ENCODE measurements around the gene BAZ1B.
A peak's percentile ranks its signal among the peaks of the same experiment; 100 is the strongest.
"Not testable (repeated sequence)": the region's sequence is repeated elsewhere in the genome, so short reads cannot be mapped to it uniquely, and the experiment has no call there.

The BAZ1B gene

DNA sequence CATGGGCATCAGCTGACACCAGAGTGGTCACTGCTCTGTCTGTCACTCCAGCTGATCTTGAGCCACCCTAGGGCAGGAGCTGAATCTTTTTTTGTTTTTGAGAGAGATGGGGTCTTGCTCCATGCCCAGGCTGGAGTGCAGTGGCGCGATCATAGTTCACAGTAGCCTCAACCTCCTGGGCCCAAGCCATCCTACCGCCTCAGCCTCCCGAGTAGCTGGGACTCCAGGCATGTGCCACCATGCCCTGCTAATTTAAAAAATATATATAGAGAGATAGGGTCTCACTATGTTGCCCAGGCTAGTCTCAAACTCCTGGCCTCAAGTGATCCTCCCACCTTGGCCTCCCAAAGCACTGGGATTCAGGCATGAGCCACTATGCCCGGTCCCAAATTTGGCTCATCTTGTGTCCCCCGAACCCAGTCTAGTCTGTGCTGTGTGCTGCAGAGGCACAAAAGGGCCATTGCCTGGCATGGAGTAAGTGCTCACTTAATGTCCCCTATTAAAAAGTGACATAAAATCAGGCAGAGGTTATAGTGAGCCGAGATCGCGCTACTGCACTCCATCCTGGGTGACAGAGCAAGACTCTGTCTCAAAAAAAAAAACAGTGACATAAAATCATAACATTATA lies 96.6 kb downstream of the BAZ1B start (continued):
- TF ChIP-seq, protein P1, sequence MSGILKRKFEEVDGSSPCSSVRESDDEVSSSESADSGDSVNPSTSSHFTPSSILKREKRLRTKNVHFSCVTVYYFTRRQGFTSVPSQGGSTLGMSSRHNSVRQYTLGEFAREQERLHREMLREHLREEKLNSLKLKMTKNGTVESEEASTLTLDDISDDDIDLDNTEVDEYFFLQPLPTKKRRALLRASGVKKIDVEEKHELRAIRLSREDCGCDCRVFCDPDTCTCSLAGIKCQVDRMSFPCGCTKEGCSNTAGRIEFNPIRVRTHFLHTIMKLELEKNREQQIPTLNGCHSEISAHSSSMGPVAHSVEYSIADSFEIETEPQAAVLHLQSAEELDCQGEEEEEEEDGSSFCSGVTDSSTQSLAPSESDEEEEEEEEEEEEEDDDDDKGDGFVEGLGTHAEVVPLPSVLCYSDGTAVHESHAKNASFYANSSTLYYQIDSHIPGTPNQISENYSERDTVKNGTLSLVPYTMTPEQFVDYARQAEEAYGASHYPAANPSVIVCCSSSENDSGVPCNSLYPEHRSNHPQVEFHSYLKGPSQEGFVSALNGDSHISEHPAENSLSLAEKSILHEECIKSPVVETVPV (CRISPR knock-in tag; IDR thresholded peaks at IDR 0.05), result no peak
- TF ChIP-seq CSDC2 (CRISPR knock-in tag; IDR thresholded peaks at IDR 0.05) (no peak), ESRRG (CRISPR knock-in tag; IDR thresholded peaks at IDR 0.05) (no peak), BACH2 (CRISPR knock-in tag; IDR thresholded peaks at IDR 0.05; ENCODE audit: borderline replicate concordance) (no peak)

DNA sequence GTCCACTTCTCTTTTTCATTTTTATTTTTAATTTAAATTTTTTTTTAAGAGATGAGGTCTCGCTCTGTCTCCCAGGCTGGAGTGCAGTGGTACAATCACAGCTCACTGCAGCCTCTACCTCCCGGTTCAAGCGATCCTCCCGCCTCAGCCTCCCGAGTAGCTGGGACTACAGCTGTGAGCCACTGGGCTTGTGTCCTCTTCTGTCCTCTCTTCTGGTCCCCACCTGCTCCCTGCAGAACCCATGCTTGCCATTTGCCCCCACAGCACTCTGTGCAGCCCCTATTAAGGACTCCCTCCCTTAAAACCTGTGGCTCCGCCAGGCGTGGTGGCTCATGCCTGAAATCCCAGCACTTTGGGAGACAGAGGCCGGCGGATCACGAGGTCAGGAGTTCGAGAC lies 97.6 kb downstream of the BAZ1B start:
- TF ChIP-seq ZNF70 (CRISPR knock-in tag; IDR thresholded peaks at IDR 0.05), result no peak
- TF ChIP-seq CSDC2 (CRISPR knock-in tag; IDR thresholded peaks at IDR 0.05), result no peak
- no peak for TF ChIP-seq ZC3H10 (CRISPR knock-in tag; IDR thresholded peaks at IDR 0.05)
- TF ChIP-seq ZFP3 (CRISPR knock-in tag; IDR thresholded peaks at IDR 0.05), result no peak
- TF ChIP-seq, protein P1 (CRISPR knock-in tag; IDR thresholded peaks at IDR 0.05), result no peak
- TF ChIP-seq BACH2 (CRISPR knock-in tag; IDR thresholded peaks at IDR 0.05; ENCODE audit: borderline replicate concordance), result no peak
- TF ChIP-seq ESRRG (CRISPR knock-in tag; IDR thresholded peaks at IDR 0.05), result no peak
- TF ChIP-seq SNAI2 (CRISPR knock-in tag; IDR thresholded peaks at IDR 0.05), result no peak
- no peak for TF ChIP-seq GLIS3 (CRISPR knock-in tag; IDR thresholded peaks at IDR 0.05)
- TF ChIP-seq, protein P2, sequence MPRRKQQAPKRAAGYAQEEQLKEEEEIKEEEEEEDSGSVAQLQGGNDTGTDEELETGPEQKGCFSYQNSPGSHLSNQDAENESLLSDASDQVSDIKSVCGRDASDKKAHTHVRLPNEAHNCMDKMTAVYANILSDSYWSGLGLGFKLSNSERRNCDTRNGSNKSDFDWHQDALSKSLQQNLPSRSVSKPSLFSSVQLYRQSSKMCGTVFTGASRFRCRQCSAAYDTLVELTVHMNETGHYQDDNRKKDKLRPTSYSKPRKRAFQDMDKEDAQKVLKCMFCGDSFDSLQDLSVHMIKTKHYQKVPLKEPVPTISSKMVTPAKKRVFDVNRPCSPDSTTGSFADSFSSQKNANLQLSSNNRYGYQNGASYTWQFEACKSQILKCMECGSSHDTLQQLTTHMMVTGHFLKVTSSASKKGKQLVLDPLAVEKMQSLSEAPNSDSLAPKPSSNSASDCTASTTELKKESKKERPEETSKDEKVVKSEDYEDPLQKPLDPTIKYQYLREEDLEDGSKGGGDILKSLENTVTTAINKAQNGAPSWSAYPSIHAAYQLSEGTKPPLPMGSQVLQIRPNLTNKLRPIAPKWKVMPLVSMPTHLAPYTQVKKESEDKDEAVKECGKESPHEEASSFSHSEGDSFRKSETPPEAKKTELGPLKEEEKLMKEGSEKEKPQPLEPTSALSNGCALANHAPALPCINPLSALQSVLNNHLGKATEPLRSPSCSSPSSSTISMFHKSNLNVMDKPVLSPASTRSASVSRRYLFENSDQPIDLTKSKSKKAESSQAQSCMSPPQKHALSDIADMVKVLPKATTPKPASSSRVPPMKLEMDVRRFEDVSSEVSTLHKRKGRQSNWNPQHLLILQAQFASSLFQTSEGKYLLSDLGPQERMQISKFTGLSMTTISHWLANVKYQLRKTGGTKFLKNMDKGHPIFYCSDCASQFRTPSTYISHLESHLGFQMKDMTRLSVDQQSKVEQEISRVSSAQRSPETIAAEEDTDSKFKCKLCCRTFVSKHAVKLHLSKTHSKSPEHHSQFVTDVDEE (CRISPR knock-in tag; IDR thresholded peaks at IDR 0.05), result no peak
- no peak for TF ChIP-seq TCF4 (CRISPR knock-in tag; IDR thresholded peaks at IDR 0.05; ENCODE audit: borderline replicate concordance)
- TF ChIP-seq TOX (CRISPR knock-in tag; IDR thresholded peaks at IDR 0.05; ENCODE audit: borderline replicate concordance), result no peak
- TF ChIP-seq, protein P3, sequence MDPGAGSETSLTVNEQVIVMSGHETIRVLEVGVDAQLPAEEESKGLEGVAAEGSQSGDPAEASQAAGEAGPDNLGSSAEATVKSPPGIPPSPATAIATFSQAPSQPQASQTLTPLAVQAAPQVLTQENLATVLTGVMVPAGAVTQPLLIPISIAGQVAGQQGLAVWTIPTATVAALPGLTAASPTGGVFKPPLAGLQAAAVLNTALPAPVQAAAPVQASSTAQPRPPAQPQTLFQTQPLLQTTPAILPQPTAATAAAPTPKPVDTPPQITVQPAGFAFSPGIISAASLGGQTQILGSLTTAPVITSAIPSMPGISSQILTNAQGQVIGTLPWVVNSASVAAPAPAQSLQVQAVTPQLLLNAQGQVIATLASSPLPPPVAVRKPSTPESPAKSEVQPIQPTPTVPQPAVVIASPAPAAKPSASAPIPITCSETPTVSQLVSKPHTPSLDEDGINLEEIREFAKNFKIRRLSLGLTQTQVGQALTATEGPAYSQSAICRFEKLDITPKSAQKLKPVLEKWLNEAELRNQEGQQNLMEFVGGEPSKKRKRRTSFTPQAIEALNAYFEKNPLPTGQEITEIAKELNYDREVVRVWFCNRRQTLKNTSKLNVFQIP (CRISPR knock-in tag; IDR thresholded peaks at IDR 0.05; ENCODE audit: borderline replicate concordance, low read depth), result no peak
- TF ChIP-seq RARB (CRISPR knock-in tag; IDR thresholded peaks at IDR 0.05), result no peak
- no peak for TF ChIP-seq ARNTL (CRISPR knock-in tag; IDR thresholded peaks at IDR 0.05; ENCODE audit: borderline replicate concordance, low read depth)
- no peak for TF ChIP-seq PPARA (CRISPR knock-in tag; IDR thresholded peaks at IDR 0.05; ENCODE audit: borderline replicate concordance)
- no peak for TF ChIP-seq ZFP30 (CRISPR knock-in tag; IDR thresholded peaks at IDR 0.05)
- TF ChIP-seq OSR1 (CRISPR knock-in tag; IDR thresholded peaks at IDR 0.05), result no peak
- ATAC-seq, result no peak

DNA sequence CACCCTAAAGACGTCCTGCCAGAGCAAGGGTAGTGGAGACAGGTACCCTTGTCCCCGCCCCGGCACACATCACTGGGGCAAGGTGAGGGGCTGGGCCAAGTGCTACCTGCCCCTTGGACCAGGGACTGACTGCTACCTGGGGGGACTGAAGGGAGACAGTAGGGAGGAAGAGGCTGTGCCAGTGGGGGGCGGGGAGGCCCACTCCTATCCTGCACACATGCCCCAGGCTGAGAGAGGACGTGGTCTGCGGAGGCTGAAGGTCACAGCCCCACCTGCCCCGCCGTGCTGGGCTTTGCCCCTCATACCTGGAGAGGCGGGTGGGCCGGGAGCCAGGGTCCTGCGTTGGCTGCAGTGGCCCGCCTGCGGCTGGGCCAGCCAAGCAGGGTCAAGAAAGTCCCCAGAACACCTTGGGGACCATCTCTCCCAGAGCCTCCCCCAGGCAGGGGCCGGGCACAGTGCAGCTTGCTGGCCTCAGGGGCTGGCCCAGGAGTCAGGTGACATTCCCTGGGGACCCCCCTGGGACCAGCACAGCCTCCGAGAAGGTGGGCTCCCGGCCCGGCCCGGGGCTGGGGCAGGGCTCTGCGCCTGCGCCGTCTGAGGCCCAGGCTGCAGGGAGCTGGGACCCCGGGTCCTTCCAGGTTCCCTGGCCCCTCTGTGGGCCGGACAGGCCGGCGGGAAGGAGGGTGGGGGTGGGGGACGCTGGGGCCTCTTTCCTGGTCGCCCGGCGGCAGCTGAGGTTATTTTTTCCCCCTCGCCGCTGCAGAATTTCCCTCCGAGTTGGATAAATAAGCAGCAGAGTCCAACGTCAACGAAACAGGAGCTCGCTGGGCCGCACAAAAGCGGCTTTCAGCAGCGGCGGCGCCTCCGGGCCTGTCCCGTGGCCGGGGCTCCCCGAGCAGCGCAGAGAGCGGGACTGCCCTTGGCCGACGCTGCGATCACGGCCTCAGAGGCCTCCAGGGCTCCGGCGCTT lies 98.3 kb downstream of the BAZ1B start:
- ATAC-seq, result no peak
- TF ChIP-seq, protein P3 (CRISPR knock-in tag; IDR thresholded peaks at IDR 0.05; ENCODE audit: borderline replicate concordance, low read depth), result no peak
- no peak for TF ChIP-seq OSR1 (CRISPR knock-in tag; IDR thresholded peaks at IDR 0.05)
- TF ChIP-seq, protein P2 (CRISPR knock-in tag; IDR thresholded peaks at IDR 0.05), result no peak
- TF ChIP-seq RARB (CRISPR knock-in tag; IDR thresholded peaks at IDR 0.05), result no peak

DNA sequence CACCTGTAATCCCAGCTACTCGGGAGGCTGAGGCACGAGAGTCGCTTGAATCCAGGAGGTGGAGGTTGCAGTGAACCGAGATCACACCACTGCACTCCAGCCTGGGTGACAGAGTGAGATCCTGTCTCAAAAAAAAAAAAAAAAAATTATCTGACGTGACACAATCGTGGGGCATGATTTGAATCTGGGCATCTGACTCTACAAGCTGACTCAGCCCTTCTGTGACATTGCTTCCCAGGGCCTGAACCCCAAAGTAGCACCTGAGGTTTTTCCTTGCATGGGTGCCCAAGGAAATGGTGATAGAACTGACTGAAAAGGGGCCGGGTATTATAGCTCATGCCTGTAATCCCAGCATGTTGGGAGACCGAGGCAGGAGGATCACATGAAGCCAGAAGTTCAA lies 101.5 kb downstream of the BAZ1B start:
- not testable (repeated sequence) for ATAC-seq

DNA sequence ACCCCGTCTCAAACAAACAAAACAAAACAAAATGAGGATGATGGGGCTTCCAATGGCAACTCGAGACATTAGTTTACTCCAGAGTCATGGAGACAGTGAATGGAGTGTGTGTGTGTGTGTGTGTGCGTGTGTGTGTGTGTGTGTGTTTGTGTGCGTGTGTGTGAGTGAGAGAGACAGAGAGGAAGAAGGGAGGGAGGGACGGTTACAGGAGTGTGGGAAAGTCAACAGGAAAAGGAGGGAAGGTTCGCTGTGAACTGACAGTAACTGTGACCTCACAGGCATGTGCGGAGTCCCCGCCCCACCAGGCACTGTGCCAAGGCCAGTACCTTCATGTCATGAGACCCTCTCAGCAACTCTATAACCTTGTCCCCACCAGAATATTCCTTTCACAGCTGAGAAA lies 102.1 kb downstream of the BAZ1B start:
- ATAC-seq, result peak; percentile 31

All from SK-N-SH treated with all-trans-retinoic acid at 6 μM for 48 hours (cell line).